NB4 (cell line): Measurements from ENCODE around the gene TMPRSS3.
A peak's percentile ranks its signal among the peaks of the same experiment; 100 is the strongest.

Experiments
- POLR2A ChIP-seq: IDR thresholded peaks from 2 replicates; pipeline ENCODE4 v1.6.1; 2011; ENCODE audit warnings: mild to moderate bottlenecking; ENCODE audit not compliant: insufficient read length; ENCODE audit errors: extremely low read depth
- TF ChIP-seq, protein P1 (sequence below): IDR thresholded peaks from one replicate; pipeline ENCODE4 v1.5.1; 2012; ENCODE audit warnings: low read depth, low read length
- TF ChIP-seq, protein P2 (sequence below): IDR thresholded peaks from 2 replicates; pipeline ENCODE4 v1.6.1; 2011; ENCODE audit warnings: low read depth, low read length

DNA sequence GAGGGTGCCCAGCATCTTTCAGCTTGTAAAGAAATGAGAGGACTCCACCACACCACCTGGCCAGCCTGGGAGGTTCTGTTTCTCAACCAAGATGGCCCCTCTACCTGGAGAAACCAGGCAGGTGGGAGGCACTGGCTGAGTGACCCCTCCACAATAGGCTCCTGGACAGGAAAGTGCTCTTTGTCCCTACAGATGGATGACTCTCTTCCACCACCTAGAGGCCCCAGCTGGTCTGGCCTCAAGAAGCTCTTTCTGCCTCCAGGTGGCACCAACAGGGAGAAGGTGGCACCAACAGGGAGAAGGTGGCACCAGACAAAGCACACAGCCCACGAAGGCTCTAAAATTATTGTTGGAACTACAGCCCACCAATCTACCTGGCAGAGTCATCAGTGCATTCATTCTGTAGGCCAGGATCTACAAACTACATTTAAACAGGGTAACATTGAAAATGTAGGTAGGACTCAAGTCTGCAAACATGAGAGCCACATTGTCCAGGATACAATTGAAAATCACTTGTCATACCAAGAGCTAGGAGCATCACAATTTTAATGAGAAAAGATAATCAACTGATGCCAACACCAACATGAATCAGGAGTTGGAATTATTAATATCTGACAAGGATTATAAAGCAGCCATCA, 14.4 kb downstream of the TMPRSS3 start:
- TF ChIP-seq, protein P1, sequence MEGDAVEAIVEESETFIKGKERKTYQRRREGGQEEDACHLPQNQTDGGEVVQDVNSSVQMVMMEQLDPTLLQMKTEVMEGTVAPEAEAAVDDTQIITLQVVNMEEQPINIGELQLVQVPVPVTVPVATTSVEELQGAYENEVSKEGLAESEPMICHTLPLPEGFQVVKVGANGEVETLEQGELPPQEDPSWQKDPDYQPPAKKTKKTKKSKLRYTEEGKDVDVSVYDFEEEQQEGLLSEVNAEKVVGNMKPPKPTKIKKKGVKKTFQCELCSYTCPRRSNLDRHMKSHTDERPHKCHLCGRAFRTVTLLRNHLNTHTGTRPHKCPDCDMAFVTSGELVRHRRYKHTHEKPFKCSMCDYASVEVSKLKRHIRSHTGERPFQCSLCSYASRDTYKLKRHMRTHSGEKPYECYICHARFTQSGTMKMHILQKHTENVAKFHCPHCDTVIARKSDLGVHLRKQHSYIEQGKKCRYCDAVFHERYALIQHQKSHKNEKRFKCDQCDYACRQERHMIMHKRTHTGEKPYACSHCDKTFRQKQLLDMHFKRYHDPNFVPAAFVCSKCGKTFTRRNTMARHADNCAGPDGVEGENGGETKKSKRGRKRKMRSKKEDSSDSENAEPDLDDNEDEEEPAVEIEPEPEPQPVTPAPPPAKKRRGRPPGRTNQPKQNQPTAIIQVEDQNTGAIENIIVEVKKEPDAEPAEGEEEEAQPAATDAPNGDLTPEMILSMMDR, result peak; percentile 98
- no peak for TF ChIP-seq POLR2A
- TF ChIP-seq, protein P2, sequence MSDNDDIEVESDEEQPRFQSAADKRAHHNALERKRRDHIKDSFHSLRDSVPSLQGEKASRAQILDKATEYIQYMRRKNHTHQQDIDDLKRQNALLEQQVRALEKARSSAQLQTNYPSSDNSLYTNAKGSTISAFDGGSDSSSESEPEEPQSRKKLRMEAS, result no peak
